HG03135 (cell line): ENCODE measurements around the gene RIN1.

Source experiments
- ATAC-seq: cut with Tn5 transposase; IDR thresholded peaks from one replicate; pipeline ENCODE4 v1.9.1; 2021; ENCODE audit warnings: mild to moderate bottlenecking, moderate library complexity; ENCODE audit not compliant: unreplicated experiment

Gene RIN1

GRCh38 chr11:66302656-66303055 is 33.6 kb downstream of the RIN1 start:
- ATAC-seq = no peak

GRCh38 chr11:66299186-66299585 is 37.0 kb downstream of the RIN1 start:
- no peak for ATAC-seq

- no peak for ATAC-seq
Measured at GRCh38 chr11:66297610-66298009, 38.6 kb downstream of the RIN1 start.

- no peak for ATAC-seq
Measured at GRCh38 chr11:66294626-66295620, 41.3 kb downstream of the RIN1 start.

GRCh38 chr11:66293777-66294625 is 42.2 kb downstream of the RIN1 start:
- no peak for ATAC-seq

- ATAC-seq = no peak
Measured at GRCh38 chr11:66293352-66293751, 42.9 kb downstream of the RIN1 start.

- no peak for ATAC-seq
Measured at GRCh38 chr11:66292543-66293332, 43.5 kb downstream of the RIN1 start.

GRCh38 chr11:66291706-66292542 is 44.3 kb downstream of the RIN1 start, which contains the start of gene TMEM151A:
Gene TMEM151A, plus strand, starts transcription at chr11:66291894. Its CDS starts 120 bp downstream, at chr11:66292014.
- no peak for ATAC-seq

GRCh38 chr11:66291303-66291705 is 44.9 kb downstream of the RIN1 start:
- no peak for ATAC-seq

GRCh38 chr11:66290330-66290621 is 46.0 kb downstream of the RIN1 start:
- ATAC-seq = no peak

GRCh38 chr11:66289548-66290329 is 46.5 kb downstream of the RIN1 start:
- ATAC-seq = peak; percentile 39

- ATAC-seq = peak; percentile 85
Measured at GRCh38 chr11:66288671-66289547, 47.3 kb downstream of the RIN1 start, which contains the start of gene YIF1A. Gene YIF1A, minus strand, starts transcription at chr11:66289143. Its CDS starts 158 bp downstream, at chr11:66288985.

- no peak for ATAC-seq
Measured at GRCh38 chr11:66287889-66288670, 48.2 kb downstream of the RIN1 start.

- ATAC-seq = no peak
Measured at GRCh38 chr11:66287211-66287888, 48.9 kb downstream of the RIN1 start.

GRCh38 chr11:66286699-66287098 is 49.5 kb downstream of the RIN1 start:
- no peak for ATAC-seq

GRCh38 chr11:66285250-66285947 is 50.8 kb downstream of the RIN1 start:
- ATAC-seq = no peak
